Loucy (cell line): ENCODE results near the gene STRN3.

Experiments used
- H2AFZ ChIP-seq: fragments of 200-600 bp; sonication (generic); 2 replicates; pipeline ENCODE4 v1.6.0; 2016; ENCODE audit warnings: antibody characterized with exemption, mild to moderate bottlenecking, low read length, moderate library complexity
- H3F3A ChIP-seq: fragments of 200-600 bp; 2 replicates; pipeline ENCODE4 v1.6.0; 2016; ENCODE audit warnings: antibody characterized with exemption, low read depth, mild to moderate bottlenecking
- H3K27me3 ChIP-seq: fragments of 200-600 bp; sonication (generic); 2 replicates; pipeline ENCODE4 v1.6.1; 2014; ENCODE audit warnings: low read length, mild to moderate bottlenecking; ENCODE audit not compliant: insufficient read depth, poor library complexity, severe bottlenecking
- H3K36me3 ChIP-seq: fragments of 200-600 bp; sonication (generic); 2 replicates; pipeline ENCODE4 v1.6.1; 2016; ENCODE audit warnings: low read length; ENCODE audit not compliant: insufficient read depth
- H3K4me1 ChIP-seq: fragments of 200-600 bp; sonication (generic); 2 replicates; pipeline ENCODE4 v1.5.1; 2014; ENCODE audit warnings: low read length, mild to moderate bottlenecking; ENCODE audit not compliant: insufficient read depth, poor library complexity, severe bottlenecking
- H3K4me2 ChIP-seq: fragments of 200-600 bp; sonication (generic); 2 replicates; pipeline ENCODE4 v1.6.0; 2014; ENCODE audit warnings: antibody characterized with exemption, low read length, low read depth, mild to moderate bottlenecking; ENCODE audit not compliant: poor library complexity, severe bottlenecking
- H3K4me3 ChIP-seq: fragments of 200-600 bp; sonication (generic); 2 replicates; pipeline ENCODE4 v1.5.1; 2014; ENCODE audit warnings: low read length, mild to moderate bottlenecking, mixed read lengths; ENCODE audit not compliant: poor library complexity, severe bottlenecking
- H3K79me2 ChIP-seq: fragments of 200-600 bp; sonication (generic); 2 replicates; pipeline ENCODE4 v1.6.1; 2014; ENCODE audit warnings: low read length; ENCODE audit not compliant: insufficient read depth
- H3K9ac ChIP-seq: fragments of 200-600 bp; sonication (generic); 2 replicates; pipeline ENCODE4 v1.6.0; 2014; ENCODE audit warnings: mild to moderate bottlenecking, low read depth, low read length, moderate library complexity; ENCODE audit not compliant: poor library complexity, severe bottlenecking
- H3K9me2 ChIP-seq: fragments of 200-600 bp; sonication (generic); replicated peaks from 2 replicates; pipeline ENCODE4 v1.6.1; 2016; ENCODE audit warnings: low read depth, low read length, mixed read lengths
- H3K9me3 ChIP-seq: fragments of 200-600 bp; sonication (generic); 2 replicates; pipeline ENCODE4 v1.6.1; 2014; ENCODE audit warnings: mild to moderate bottlenecking, antibody characterized with exemption, low read length, low read depth; ENCODE audit not compliant: insufficient read depth
- H4K20me1 ChIP-seq: fragments of 200-600 bp; sonication (generic); 2 replicates; pipeline ENCODE4 v1.6.0; 2014; ENCODE audit warnings: antibody characterized with exemption, low read length, mild to moderate bottlenecking; ENCODE audit not compliant: insufficient read depth, poor library complexity, severe bottlenecking
- CTCF ChIP-seq: fragments of 200-600 bp; sonication (generic); conservative IDR thresholded peaks from 2 replicates; pipeline ENCODE4 v1.5.1; 2014; ENCODE audit warnings: mild to moderate bottlenecking, antibody characterized with exemption, low read length
- EZH2phosphoT487 ChIP-seq: fragments of 200-600 bp; IDR thresholded peaks from 2 replicates; pipeline ENCODE4 v1.6.1; 2018; ENCODE audit warnings: antibody characterized with exemption, mild to moderate bottlenecking, moderate library complexity, borderline replicate concordance

Gene STRN3

GRCh38 chr14:31026077-31026449 is at the start of gene STRN3:
Gene STRN3 (minus strand): TSS chr14:31026379. CDS start chr14:31026185, 194 bp downstream.
- Histone ChIP-seq H3K9ac (peak within 1 kb of the TSS; percentile 98), H3K79me2 (peaks cover 60% of the 10 kb centered on the region), H3K27me3 (peaks cover 5% of the 10 kb centered on the region), H4K20me1 (peaks cover 46% of the 10 kb centered on the region), H3K4me2 (peak within 1 kb of the TSS; percentile 98), H3F3A (peaks cover 6% of the 10 kb centered on the region; the same call in 1 of the 2 replicates), H3K9me2 (no peaks in the 10 kb centered on the region), H3K4me1 (peaks cover 38% of the 10 kb centered on the region), H3K4me3 (peak within 1 kb of the TSS; percentile 82), H3K36me3 (no peaks in the 10 kb centered on the region), H2AFZ (peak within 1 kb of the TSS; percentile 94), H3K9me3 (no peaks in the 10 kb centered on the region)
- no peak for TF ChIP-seq CTCF
- no peak for TF ChIP-seq EZH2phosphoT487

GRCh38 chr14:31075144-31075543 is 49.0 kb upstream of the STRN3 start:
- Histone ChIP-seq H3K36me3 (no peaks in the 10 kb centered on the region; the same call in 1 of the 2 replicates), H3K79me2 (no peaks in the 10 kb centered on the region), H3K4me3 (no peak overlapping the region), H3K9me2 (no peaks in the 10 kb centered on the region), H3K4me1 (no peaks in the 10 kb centered on the region), H2AFZ (no peak overlapping the region), H3K27me3 (no peaks in the 10 kb centered on the region), H3K9me3 (no peaks in the 10 kb centered on the region), H4K20me1 (no peaks in the 10 kb centered on the region), H3F3A (no peaks in the 10 kb centered on the region), H3K4me2 (no peak overlapping the region), H3K9ac (no peak overlapping the region)
- TF ChIP-seq CTCF (no peak), EZH2phosphoT487 (no peak)

- Histone ChIP-seq H3K27me3 (no peaks in the 10 kb centered on the region), H3K36me3 (no peaks in the 10 kb centered on the region; the same call in 1 of the 2 replicates), H2AFZ (no peak overlapping the region), H3K4me1 (no peaks in the 10 kb centered on the region), H3K4me2 (no peak overlapping the region), H3K4me3 (no peak overlapping the region), H4K20me1 (no peaks in the 10 kb centered on the region), H3F3A (no peaks in the 10 kb centered on the region), H3K9me2 (no peaks in the 10 kb centered on the region), H3K9me3 (no peaks in the 10 kb centered on the region), H3K79me2 (no peaks in the 10 kb centered on the region), H3K9ac (no peak overlapping the region)
- TF ChIP-seq EZH2phosphoT487 (no peak), CTCF (no peak)
Measured at GRCh38 chr14:31071151-31071550, 45.0 kb upstream of the STRN3 start.
